MM.1S (cell line): ENCODE results near the gene TMEM135.

ENCODE experiments used
- DNase-seq: peaks from one replicate; pipeline ENCODE4 v3.0.0-alpha.2; 2015
- H2AFZ ChIP-seq: fragments of 300-600 bp; sonication (generic); 2 replicates; pipeline ENCODE4 v1.6.0; 2016; ENCODE audit warnings: antibody characterized with exemption, low read length
- H3F3A ChIP-seq: fragments of 300-600 bp; sonication (generic); 2 replicates; pipeline ENCODE4 v1.6.1; 2016; ENCODE audit warnings: mild to moderate bottlenecking, antibody characterized with exemption, low read length, moderate library complexity, mixed read lengths; ENCODE audit not compliant: insufficient read depth
- H3K27ac ChIP-seq: fragments of 300-600 bp; sonication (generic); 2 replicates; pipeline ENCODE4 v1.5.1; 2016; ENCODE audit warnings: mild to moderate bottlenecking, low read length
- H3K27me3 ChIP-seq: fragments of 300-600 bp; sonication (generic); replicated peaks from 2 replicates; pipeline ENCODE4 v1.6.0; 2016; ENCODE audit warnings: low read length; ENCODE audit not compliant: insufficient read depth
- H3K36me3 ChIP-seq: fragments of 300-600 bp; sonication (generic); replicated peaks from 2 replicates; pipeline ENCODE4 v1.6.1; 2016; ENCODE audit warnings: mild to moderate bottlenecking, low read length, mixed read lengths; ENCODE audit not compliant: insufficient read depth
- H3K4me1 ChIP-seq: fragments of 300-600 bp; sonication (generic); 2 replicates; pipeline ENCODE4 v1.6.1; 2016; ENCODE audit warnings: low read length, mixed read lengths
- H3K4me2 ChIP-seq: fragments of 300-600 bp; sonication (generic); 2 replicates; pipeline ENCODE4 v1.6.0; 2016; ENCODE audit warnings: low read depth, low read length
- H3K4me3 ChIP-seq: fragments of 300-600 bp; sonication (generic); 2 replicates; pipeline ENCODE4 v1.5.1; 2016; ENCODE audit warnings: low read length, mixed read lengths
- H3K79me2 ChIP-seq: fragments of 300-600 bp; sonication (generic); 2 replicates; pipeline ENCODE4 v1.6.1; 2016; ENCODE audit warnings: mixed run types, low read length, mixed read lengths
- H3K9ac ChIP-seq: fragments of 300-600 bp; sonication (generic); 2 replicates; pipeline ENCODE4 v1.6.1; 2016; ENCODE audit warnings: low read length, mixed read lengths
- H3K9me2 ChIP-seq: fragments of 300-600 bp; sonication (generic); replicated peaks from 2 replicates; pipeline ENCODE4 v1.6.1; 2016; ENCODE audit warnings: mild to moderate bottlenecking, low read length, mixed read lengths; ENCODE audit not compliant: insufficient read depth
- H3K9me3 ChIP-seq: fragments of 300-600 bp; sonication (generic); replicated peaks from 2 replicates; pipeline ENCODE4 v1.6.1; 2016; ENCODE audit warnings: mild to moderate bottlenecking, low read length, mixed read lengths; ENCODE audit not compliant: insufficient read depth
- H4K20me1 ChIP-seq: fragments of 300-600 bp; sonication (generic); 2 replicates; pipeline ENCODE4 v1.6.1; 2016; ENCODE audit warnings: mild to moderate bottlenecking, low read length, moderate library complexity, mixed read lengths; ENCODE audit not compliant: insufficient read depth
- CTCF ChIP-seq: fragments of 300-600 bp; sonication (generic); IDR thresholded peaks from 2 replicates; pipeline ENCODE4 v1.5.1; 2016; ENCODE audit warnings: antibody characterized with exemption, low read length, mixed read lengths
- EZH2 ChIP-seq: fragments of 300-600 bp; sonication (generic); optimal IDR thresholded peaks from 2 replicates; pipeline ENCODE3; 2017; ENCODE audit warnings: low read depth, mild to moderate bottlenecking, antibody characterized with exemption, low read length, mixed read lengths
- EZH2phosphoT487 ChIP-seq: fragments of 300-600 bp; sonication (generic); IDR thresholded peaks from 2 replicates; pipeline ENCODE4 v1.6.1; 2018; ENCODE audit warnings: antibody characterized with exemption, low read length

Gene TMEM135

GRCh38 chr11:87368858-87369480 lies 331.2 kb downstream of the TMEM135 start:
- H4K20me1 ChIP-seq = no peaks in the 10 kb centered on the region
- TF ChIP-seq CTCF (no peak), EZH2phosphoT487 (no peak), EZH2 (no peak)
- H2AFZ ChIP-seq = no peak overlapping the region
- DNase-seq = no peak
- H3K27ac ChIP-seq = no peak overlapping the region
- H3K9ac ChIP-seq = no peak overlapping the region
- no peaks in the 10 kb centered on the region for H3K27me3 ChIP-seq
- no peaks in the 10 kb centered on the region for H3K9me3 ChIP-seq
- H3F3A ChIP-seq = no peaks in the 10 kb centered on the region
- H3K4me1 ChIP-seq = no peaks in the 10 kb centered on the region
- H3K36me3 ChIP-seq = no peaks in the 10 kb centered on the region; the same call in 1 of the 2 replicates
- no peaks in the 10 kb centered on the region for H3K9me2 ChIP-seq
- no peaks in the 10 kb centered on the region for H3K79me2 ChIP-seq
- no peak overlapping the region for H3K4me3 ChIP-seq
- no peak overlapping the region for H3K4me2 ChIP-seq

GRCh38 chr11:87369888-87370287 lies 332.2 kb downstream of the TMEM135 start:
- no peaks in the 10 kb centered on the region for H4K20me1 ChIP-seq
- no peak overlapping the region for H3K4me3 ChIP-seq
- H3K27ac ChIP-seq = no peak overlapping the region
- H3K4me2 ChIP-seq = no peak overlapping the region
- TF ChIP-seq EZH2 (no peak), EZH2phosphoT487 (no peak), CTCF (no peak)
- no peaks in the 10 kb centered on the region for H3K79me2 ChIP-seq
- no peak for DNase-seq
- no peak overlapping the region for H3K9ac ChIP-seq
- no peaks in the 10 kb centered on the region for H3K9me2 ChIP-seq
- no peaks in the 10 kb centered on the region for H3K27me3 ChIP-seq
- no peaks in the 10 kb centered on the region; the same call in 1 of the 2 replicates for H3K36me3 ChIP-seq
- H3F3A ChIP-seq = no peaks in the 10 kb centered on the region
- H2AFZ ChIP-seq = no peak overlapping the region
- H3K4me1 ChIP-seq = no peaks in the 10 kb centered on the region
- H3K9me3 ChIP-seq = no peaks in the 10 kb centered on the region

GRCh38 chr11:87372065-87372464 lies 334.3 kb downstream of the TMEM135 start:
- no peaks in the 10 kb centered on the region for H3K9me3 ChIP-seq
- H3K36me3 ChIP-seq = no peaks in the 10 kb centered on the region
- no peaks in the 10 kb centered on the region for H3K79me2 ChIP-seq
- H3K9me2 ChIP-seq = no peaks in the 10 kb centered on the region
- H3K4me3 ChIP-seq = no peak overlapping the region
- no peaks in the 10 kb centered on the region for H4K20me1 ChIP-seq
- no peak overlapping the region for H3K4me2 ChIP-seq
- no peaks in the 10 kb centered on the region for H3K4me1 ChIP-seq
- TF ChIP-seq CTCF (no peak), EZH2phosphoT487 (no peak), EZH2 (no peak)
- no peak overlapping the region for H2AFZ ChIP-seq
- no peaks in the 10 kb centered on the region for H3F3A ChIP-seq
- no peaks in the 10 kb centered on the region for H3K27me3 ChIP-seq
- no peak overlapping the region for H3K27ac ChIP-seq
- DNase-seq = no peak
- H3K9ac ChIP-seq = no peak overlapping the region
